ENCODE results near the gene CDK14. TPM values are rescaled to one million over a fixed set of nuclear protein-coding genes. Genes with fewer than 3 reads are reported as not detected.

The CDK14 gene
- total and polyA plus RNA-seq, 2 of the 8 experiments (the other 6 are each of a cell fraction or from before 2014, with no cell fraction given) = 5.5 to 47.3 TPM

DNA sequence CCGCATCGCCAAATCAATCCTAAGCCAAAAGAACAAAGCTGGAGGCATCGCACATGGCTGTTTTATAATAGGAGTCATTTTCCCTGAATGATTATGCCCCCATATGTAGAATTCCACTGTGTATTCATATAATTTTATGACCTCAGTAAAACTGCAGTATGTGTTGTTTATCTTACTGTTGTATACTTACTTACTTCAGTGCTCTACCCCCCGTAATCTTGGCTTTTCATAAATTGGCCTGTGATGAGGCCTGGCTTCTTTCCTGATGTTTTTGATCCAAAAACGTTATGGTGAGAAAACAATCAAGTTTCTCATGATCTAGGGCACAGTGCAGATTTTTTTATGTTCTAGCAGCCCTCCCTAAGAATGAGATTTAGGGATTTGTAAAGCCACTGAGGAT, 361.8 kb downstream of the CDK14 start:
- H3K79me2 ChIP-seq (ENCODE audit: control insufficient read depth in 1 of 2, insufficient read depth in 2 of 2, low read length in 2 of 2) = no peaks in the 10 kb centered on the region
- H2BK120ac ChIP-seq (replicated peaks; ENCODE audit: low read depth, low read length) = no peak overlapping the region
- H3K4me2 ChIP-seq (ENCODE audit: insufficient read depth in 1 of 2, low read depth in 2 of 2, low read length in 2 of 2) = no peak overlapping the region
- no peaks in the 10 kb centered on the region for H3K9me3 ChIP-seq (ENCODE audit: insufficient read depth in 2 of 2, low read depth in 1 of 2, low read length in 1 of 2)
- no peak overlapping the region for H2BK20ac ChIP-seq (ENCODE audit: low read length)
- H3K27ac ChIP-seq (ENCODE audit: low read depth, low read length) = no peak overlapping the region
- H4K20me1 ChIP-seq (replicated peaks in 1 of 2; ENCODE audit: control insufficient read depth in 1 of 2, insufficient read depth in 2 of 2, low read length in 2 of 2) = no peaks in the 10 kb centered on the region
- no peaks in the 10 kb centered on the region for H3K27me3 ChIP-seq (replicated peaks in 1 of 4; ENCODE audit: control insufficient read depth in 3 of 4, extremely low read depth in 1 of 4, insufficient read depth in 3 of 4, low read length in 3 of 4)
- H2BK12ac ChIP-seq (ENCODE audit: low read depth, low read length) = no peak overlapping the region
- H3K4me3 ChIP-seq (ENCODE audit: extremely low read depth in 1 of 4, insufficient read depth in 2 of 4, low read depth in 3 of 4, low read length in 4 of 4) = no peak overlapping the region
- H4K8ac ChIP-seq (ENCODE audit: extremely low read depth, insufficient read depth, low read length) = no peak overlapping the region
- H3K23ac ChIP-seq (ENCODE audit: insufficient read length) = no peak overlapping the region
- H3K36me3 ChIP-seq (ENCODE audit: control insufficient read depth in 2 of 4, insufficient read depth in 4 of 4, low read length in 3 of 4) = no peaks in the 10 kb centered on the region; a peak in 1 of 8 replicates
- no peaks in the 10 kb centered on the region for H3K79me1 ChIP-seq (ENCODE audit: low read depth, low read length)
- H3K18ac ChIP-seq (ENCODE audit: extremely low read depth, low read length) = no peak overlapping the region
- no peak overlapping the region for H3K9ac ChIP-seq (replicated peaks in 1 of 4; ENCODE audit: extremely low read depth in 1 of 4, low read depth in 3 of 4, low read length in 3 of 4)
- no peak overlapping the region for H2BK15ac ChIP-seq (ENCODE audit: low read length)
- H3K4me1 ChIP-seq (replicated peaks in 1 of 4; ENCODE audit: control insufficient read depth in 3 of 4, insufficient read depth in 4 of 4, low read length in 3 of 4) = peaks cover 0 to 9% (median 1%) of the 10 kb centered on the region in 4 experiments; a peak in 3 of 7 replicates
- no peak overlapping the region for H3K4ac ChIP-seq (replicated peaks; ENCODE audit: insufficient read length, low read depth, low read length)
- H2AK5ac ChIP-seq (ENCODE audit: low read depth, low read length) = no peak overlapping the region
- no peak overlapping the region for H4K91ac ChIP-seq (replicated peaks; ENCODE audit: insufficient read length, low read length)
- no peak overlapping the region for H2AFZ ChIP-seq (ENCODE audit: low read length)
- ChIA-PET CTCF (ENCODE audit: partially characterized antibody) (interaction anchor here (0.9 kb wide), 1 partner anchor 83 kb away, joined by 3 read pairs; no protein-coding TSS in a partner anchor), POLR2A (ENCODE audit: partially characterized antibody) (no interaction called here)
- FAIRE-seq (no peak), DNase-seq (ENCODE audit: low read depth in 1 of 2, low spot score in 2 of 2) (no peak)
- no peak overlapping the region for H3K56ac ChIP-seq (replicated peaks; ENCODE audit: insufficient read length, low read depth, low read length)
- H3K14ac ChIP-seq (ENCODE audit: insufficient read length) = no peak overlapping the region
- no peak overlapping the region for H4K5ac ChIP-seq (ENCODE audit: insufficient read length, low read depth, low read length)
- H2BK5ac ChIP-seq (ENCODE audit: low read depth, low read length) = no peak overlapping the region
- 91% methylated on average over 5 of the region's 5 CpGs; no CpG with 5 or more reads in 1 of the 2 experiments for WGBS, 2 experiments (ENCODE audit: extremely low coverage in 1 of 2, insufficient coverage in 1 of 2, insufficient read length in 1 of 2, insufficient replicate concordance in 2 of 2, low coverage in 1 of 2, low lambda C conversion rate in 2 of 2, missing lambda C conversion rate in 1 of 2)
- no peaks in the 10 kb centered on the region for H3K23me2 ChIP-seq (ENCODE audit: low read depth, low read length)
- TF ChIP-seq CHD2 (IDR thresholded peaks at IDR 0.05; ENCODE audit: low read length) (no peak), RFX5 (IDR thresholded peaks at IDR 0.05; ENCODE audit: borderline replicate concordance, low read depth, low read length) (no peak), E2F6 (IDR thresholded peaks at IDR 0.05) (no peak)
